Neuronal stem cell (in vitro differentiated cells): ENCODE measurements around the gene CNOT6.

Source experiments
- DNase-seq: peaks from one replicate; pipeline ENCODE4 v3.0.0-alpha.2; 2013; ENCODE audit warnings: low spot score
- H2AFZ ChIP-seq: one replicate; pipeline ENCODE4 v1.6.1; 2013; ENCODE audit warnings: mild to moderate bottlenecking, low read length, inconsistent platforms
- H2AK5ac ChIP-seq: 2 replicates; pipeline ENCODE4 v1.6.1; 2013; ENCODE audit warnings: low read depth, mild to moderate bottlenecking, inconsistent platforms, low read length, moderate library complexity, mixed read lengths
- H2BK120ac ChIP-seq: 2 replicates; pipeline ENCODE4 v1.6.1; 2013; ENCODE audit warnings: low read depth, mild to moderate bottlenecking, inconsistent platforms, low read length, moderate library complexity, mixed read lengths
- H2BK12ac ChIP-seq: one replicate; pipeline ENCODE4 v1.6.1; 2013; ENCODE audit warnings: low read length, inconsistent platforms
- H2BK15ac ChIP-seq: 2 replicates; pipeline ENCODE4 v1.6.1; 2013; ENCODE audit warnings: mild to moderate bottlenecking, low read length, inconsistent platforms, mixed read lengths
- H2BK5ac ChIP-seq: one replicate; pipeline ENCODE4 v1.6.1; 2013; ENCODE audit warnings: inconsistent platforms, mild to moderate bottlenecking, low read length, moderate library complexity
- H3K14ac ChIP-seq: one replicate; pipeline ENCODE4 v1.6.1; 2013; ENCODE audit warnings: low read length, inconsistent platforms
- H3K18ac ChIP-seq: 2 replicates; pipeline ENCODE4 v1.6.1; 2013; ENCODE audit warnings: low read length, inconsistent platforms
- H3K23ac ChIP-seq: 2 replicates; pipeline ENCODE4 v1.6.1; 2013; ENCODE audit warnings: low read depth, mild to moderate bottlenecking, mixed read lengths, low read length, inconsistent platforms; ENCODE audit not compliant: poor library complexity
- H3K27ac ChIP-seq: replicated peaks from 3 replicates; pipeline ENCODE4 v1.5.1; 2013; ENCODE audit warnings: low read length, inconsistent platforms
- H3K27me3 ChIP-seq, 3 experiments: 2 replicates each; pipeline ENCODE4 v1.6.1; 2013; ENCODE audit warnings: low read length in 3 of 3, mild to moderate bottlenecking in 2 of 3, inconsistent platforms in 1 of 3, low read depth in 1 of 3, mixed read lengths in 1 of 3, moderate library complexity in 1 of 3; ENCODE audit not compliant: control insufficient read depth in 3 of 3, insufficient read depth in 3 of 3
- H3K36me3 ChIP-seq, 2 donors: replicated peaks in 1 of 2; 2 replicates each; pipeline ENCODE4 v1.6.1; 2013; ENCODE audit warnings: low read length in 2 of 2; ENCODE audit not compliant: control insufficient read depth in 2 of 2, insufficient read depth in 2 of 2
- H3K4ac ChIP-seq: 2 replicates; pipeline ENCODE4 v1.6.1; 2013; ENCODE audit warnings: inconsistent platforms, mild to moderate bottlenecking, low read length, moderate library complexity
- H3K4me1 ChIP-seq, 2 donors: 1 replicate in 1 of 2; 2 replicates in 1 of 2; pipeline ENCODE4 v1.6.1; 2013; ENCODE audit warnings: low read length in 2 of 2, low read depth in 1 of 2; ENCODE audit not compliant: control insufficient read depth in 2 of 2, insufficient read depth in 1 of 2
- H3K4me2 ChIP-seq: one replicate; pipeline ENCODE4 v1.6.1; 2013; ENCODE audit warnings: mild to moderate bottlenecking, low read length, inconsistent platforms; ENCODE audit not compliant: insufficient read depth, poor library complexity, severe bottlenecking
- H3K4me3 ChIP-seq, 2 donors: 2 replicates each; pipeline ENCODE4 v1.5.1; 2013; ENCODE audit warnings: low read length in 2 of 2, mild to moderate bottlenecking in 2 of 2, inconsistent platforms in 1 of 2, moderate library complexity in 1 of 2
- H3K79me1 ChIP-seq: one replicate; pipeline ENCODE4 v1.6.1; 2013; ENCODE audit warnings: low read depth, mild to moderate bottlenecking, inconsistent platforms, low read length, moderate library complexity
- H3K9ac ChIP-seq: one replicate; pipeline ENCODE4 v1.6.1; 2013; ENCODE audit warnings: mild to moderate bottlenecking, low read depth, low read length, inconsistent platforms; ENCODE audit not compliant: poor library complexity
- H3K9me3 ChIP-seq, 2 donors: replicated peaks in 1 of 2; 2 replicates each; pipeline versions ENCODE3 to v1.6.1; 2013; ENCODE audit warnings: low read length in 2 of 2, mild to moderate bottlenecking in 2 of 2, inconsistent platforms in 1 of 2, low read depth in 1 of 2, mixed read lengths in 1 of 2, moderate library complexity in 1 of 2; ENCODE audit not compliant: control insufficient read depth in 2 of 2, insufficient read depth in 1 of 2
- H4K8ac ChIP-seq: one replicate; pipeline ENCODE4 v1.6.1; 2013; ENCODE audit warnings: low read depth, mild to moderate bottlenecking, inconsistent platforms, low read length, moderate library complexity
- H4K91ac ChIP-seq: one replicate; pipeline ENCODE4 v1.6.1; 2013; ENCODE audit warnings: low read length, low read depth, mild to moderate bottlenecking, inconsistent platforms; ENCODE audit not compliant: poor library complexity
- WGBS, 2 donors: extraction: QIAGEN DNeasy Blood & Tissue Kit; methylation state at CpG; one replicate each; pipeline ENCODE4 v1.1.7; 2013; ENCODE audit warnings: missing lambda C conversion rate in 2 of 2, mixed read lengths in 1 of 2; ENCODE audit not compliant: insufficient read length in 2 of 2, insufficient replicate concordance in 1 of 2; ENCODE audit errors: extremely low coverage in 2 of 2; 5-methylcytosine and 5-hydroxymethylcytosine counted together

CNOT6 gene

GRCh38 chr5:180611140-180611850, 117.1 kb downstream of the CNOT6 start:
- DNase-seq: no peak
- Histone ChIP-seq H2BK120ac (no peak overlapping the region), H3K4me3 (no peak overlapping the region), H3K9ac (no peak overlapping the region), H2AK5ac (peak overlapping the region; percentile 79), H2BK12ac (no peak overlapping the region), H2AFZ (no peak overlapping the region), H3K79me1 (peaks cover 5% of the 10 kb centered on the region), H3K4ac (no peak overlapping the region), H2BK5ac (no peak overlapping the region), H2BK15ac (no peak overlapping the region), H3K27ac (no peak overlapping the region), H3K4me1 (no peaks in the 10 kb centered on the region), H3K18ac (peak overlapping the region; percentile 44), H4K8ac (no peak overlapping the region), H3K36me3 (peaks cover 2 to 39% of the 10 kb centered on the region in 2 donors), H3K9me3 (peaks cover 0 to 2% of the 10 kb centered on the region in 2 donors), H3K4me2 (no peak overlapping the region), H3K27me3 (no peaks in the 10 kb centered on the region), H3K23ac (peak overlapping the region; percentile 44), H4K91ac (no peak overlapping the region), H3K14ac (no peak overlapping the region)
- WGBS, 2 donors: no CpG with 5 or more reads among the region's 30 CpGs

GRCh38 chr5:180612683-180613082, 118.5 kb downstream of the CNOT6 start:
- Histone ChIP-seq H2BK5ac (no peak overlapping the region), H4K91ac (no peak overlapping the region), H3K36me3 (peaks cover 2 to 45% of the 10 kb centered on the region in 2 donors), H2BK12ac (no peak overlapping the region), H3K9ac (no peak overlapping the region), H2AFZ (no peak overlapping the region), H3K14ac (peak overlapping the region; percentile 8), H3K9me3 (peaks cover 0 to 2% of the 10 kb centered on the region in 2 donors), H3K18ac (no peak overlapping the region), H3K79me1 (peaks cover 5% of the 10 kb centered on the region), H3K4me2 (no peak overlapping the region), H4K8ac (no peak overlapping the region), H3K4ac (no peak overlapping the region), H3K27me3 (no peaks in the 10 kb centered on the region), H2BK15ac (no peak overlapping the region), H3K4me1 (no peaks in the 10 kb centered on the region), H3K4me3 (no peak overlapping the region), H3K23ac (peak overlapping the region; percentile 96), H2AK5ac (peak overlapping the region; percentile 70), H2BK120ac (no peak overlapping the region), H3K27ac (no peak overlapping the region)
- WGBS, 2 donors: no CpG with 5 or more reads among the region's 15 CpGs
- no peak for DNase-seq

GRCh38 chr5:180613188-180613813, 119.1 kb downstream of the CNOT6 start:
- H3K9ac ChIP-seq: peak overlapping the region; percentile 60
- H3K79me1 ChIP-seq: peaks cover 5% of the 10 kb centered on the region
- no peak overlapping the region for H3K14ac ChIP-seq
- H3K23ac ChIP-seq: no peak overlapping the region
- no peak overlapping the region for H2AFZ ChIP-seq
- H3K9me3 ChIP-seq: peaks cover 0 to 2% of the 10 kb centered on the region in 2 donors
- H3K4me1 ChIP-seq: peaks cover 0 to under 1% of the 10 kb centered on the region in 2 donors
- H4K91ac ChIP-seq: no peak overlapping the region
- no peak overlapping the region for H2BK15ac ChIP-seq
- no peak overlapping the region for H3K27ac ChIP-seq
- no peak overlapping the region for H2BK120ac ChIP-seq
- WGBS, 2 donors: no CpG with 5 or more reads among the region's 19 CpGs
- H3K36me3 ChIP-seq: peaks cover 2 to 45% of the 10 kb centered on the region in 2 donors
- H3K4ac ChIP-seq: no peak overlapping the region
- no peak for DNase-seq
- H3K27me3 ChIP-seq: no peaks in the 10 kb centered on the region
- H4K8ac ChIP-seq: no peak overlapping the region
- H2AK5ac ChIP-seq: no peak overlapping the region
- H3K18ac ChIP-seq: no peak overlapping the region
- H3K4me3 ChIP-seq: no peak overlapping the region
- no peak overlapping the region for H2BK12ac ChIP-seq
- no peak overlapping the region for H2BK5ac ChIP-seq
- no peak overlapping the region for H3K4me2 ChIP-seq

- Histone ChIP-seq H2BK120ac (no peak overlapping the region), H3K9me3 (peaks cover 0 to 2% of the 10 kb centered on the region in 2 donors), H3K4me2 (no peak overlapping the region), H2BK15ac (no peak overlapping the region), H3K4ac (no peak overlapping the region), H2BK5ac (no peak overlapping the region), H3K14ac (no peak overlapping the region), H4K8ac (no peak overlapping the region), H3K9ac (no peak overlapping the region), H3K18ac (no peak overlapping the region), H4K91ac (no peak overlapping the region), H3K27me3 (no peaks in the 10 kb centered on the region), H3K4me3 (no peak overlapping the region), H3K79me1 (peaks cover 5% of the 10 kb centered on the region), H2BK12ac (no peak overlapping the region), H3K23ac (no peak overlapping the region), H2AFZ (no peak overlapping the region), H2AK5ac (no peak overlapping the region), H3K36me3 (peaks cover 2 to 42% of the 10 kb centered on the region in 2 donors), H3K4me1 (peaks cover 0 to 2% of the 10 kb centered on the region in 2 donors), H3K27ac (no peak overlapping the region)
- no peak for DNase-seq
- WGBS, 2 donors: no CpG with 5 or more reads among the region's 11 CpGs
These were observed 119.6 kb downstream of the CNOT6 start for GRCh38 chr5:180613814-180614188.
